HS-27A (cell line): ENCODE results near the gene LAMP1.
"Not testable (repeated sequence)": the region's sequence is repeated elsewhere in the genome, so short reads cannot be mapped to it uniquely, and the experiment has no call there.

Experiments
- DNase-seq: peaks from one replicate; pipeline ENCODE4 v3.0.0-alpha.2; 2012; ENCODE audit warnings: low read depth, missing footprints

The LAMP1 gene

GRCh38 chr13:113356596-113356995, 59.6 kb downstream of the LAMP1 start:
- no peak for DNase-seq

DNA sequence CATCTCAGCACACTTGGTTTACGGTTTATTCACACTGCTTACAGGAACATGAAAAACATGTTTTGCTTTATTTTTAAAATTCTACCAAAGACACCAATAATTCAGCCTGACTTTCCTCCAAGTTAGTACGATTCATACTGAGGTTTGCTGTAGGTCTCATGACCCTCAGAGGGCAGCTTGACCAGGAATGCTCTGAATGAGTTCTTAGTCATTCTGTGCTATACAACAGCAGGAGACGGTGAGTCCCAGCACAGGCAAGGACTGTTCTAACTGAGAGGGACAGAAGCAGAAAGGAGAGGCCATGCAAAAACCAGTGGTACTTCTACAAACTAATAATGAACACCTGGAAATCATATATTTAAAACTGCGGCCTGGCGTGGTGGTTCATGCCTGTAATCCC, 60.5 kb downstream of the LAMP1 start:
- no peak for DNase-seq

- DNase-seq: no peak
These were observed 61.7 kb downstream of the LAMP1 start for GRCh38 chr13:113358653-113359190.

- DNase-seq: no peak
These were observed 62.5 kb downstream of the LAMP1 start for GRCh38 chr13:113359571-113359970.

GRCh38 chr13:113360446-113360845, 63.4 kb downstream of the LAMP1 start:
- DNase-seq: no peak

DNA sequence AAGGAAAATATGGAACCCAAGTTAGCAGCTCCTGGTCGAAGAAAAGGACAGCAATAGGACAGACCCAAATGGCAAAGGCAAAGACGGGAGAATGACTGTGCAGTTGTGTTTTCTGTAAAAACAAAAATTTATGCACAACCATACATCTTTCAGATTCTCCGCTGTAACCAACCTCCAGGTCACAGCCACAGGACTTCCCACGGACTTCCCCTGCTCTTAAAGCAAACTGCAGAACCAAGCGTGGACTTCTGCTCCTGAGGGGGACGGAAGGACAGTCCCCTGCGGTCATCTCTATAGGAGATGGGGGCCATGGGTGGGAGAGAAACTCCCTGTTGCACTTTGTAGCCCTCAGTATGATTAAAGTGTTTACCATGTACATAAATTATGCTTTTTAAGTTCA, 64.4 kb downstream of the LAMP1 start:
- no peak for DNase-seq

DNA sequence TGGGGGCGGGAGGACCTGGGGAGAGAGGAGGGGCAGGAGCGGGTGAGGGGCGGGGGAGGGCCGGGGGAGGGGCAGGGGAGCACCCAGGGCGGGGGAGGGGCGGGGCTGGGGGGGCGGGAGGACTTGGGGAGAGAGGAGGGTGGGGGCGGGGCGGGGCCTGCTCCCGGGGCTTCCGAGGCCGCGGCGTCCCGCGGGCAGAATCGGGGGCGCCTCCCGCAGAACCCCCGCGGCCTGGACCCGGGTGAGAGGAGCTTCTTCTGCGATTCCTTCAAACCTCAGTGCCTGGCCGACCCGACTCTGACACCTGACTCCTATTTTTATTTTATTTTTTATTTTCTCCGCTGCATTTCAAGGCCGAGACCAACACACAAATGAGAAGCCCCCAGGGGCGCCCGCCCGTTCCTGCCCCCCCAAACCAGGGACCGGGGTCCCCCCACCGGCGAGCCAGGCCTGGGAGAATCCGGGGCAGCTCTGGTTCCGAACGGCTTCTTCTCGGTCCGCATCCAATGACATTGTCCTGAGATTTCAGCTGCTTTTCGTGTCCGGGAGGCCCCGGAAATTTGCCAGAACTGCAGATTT, 67.4 kb downstream of the LAMP1 start:
- DNase-seq: no peak

DNA sequence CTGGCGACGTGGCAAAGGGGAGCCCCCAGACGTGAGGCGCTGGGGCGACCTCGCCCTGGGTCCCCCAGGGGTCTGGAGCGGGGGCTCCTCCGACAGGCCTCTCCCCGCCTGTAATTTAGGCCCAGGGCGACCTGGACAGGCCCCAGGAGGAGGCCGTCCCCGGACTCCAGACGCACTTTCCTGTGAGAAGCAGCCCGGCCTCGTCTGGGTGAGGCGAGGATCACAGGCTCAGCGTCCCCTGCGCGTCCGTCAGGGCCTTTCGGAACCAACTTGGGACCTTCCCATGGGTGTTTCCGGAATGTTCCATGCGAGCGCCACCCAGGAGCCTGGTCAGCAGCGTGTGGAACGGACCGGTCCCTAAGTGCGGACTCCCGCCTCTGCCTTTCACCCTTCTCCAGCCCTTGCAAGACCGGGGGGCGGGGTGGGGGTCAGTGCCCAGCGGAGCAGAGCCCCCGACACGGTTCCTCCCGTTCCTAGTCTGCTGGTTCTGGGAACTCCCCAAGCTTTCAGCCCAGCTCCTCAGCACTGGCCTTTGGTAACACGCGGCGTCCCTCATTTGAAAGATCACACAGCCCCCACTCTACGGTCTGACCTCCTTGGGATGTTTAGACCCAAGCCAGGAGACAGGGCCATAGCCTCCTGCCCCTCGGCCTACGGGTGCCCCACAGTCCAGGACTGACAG, 68.0 kb downstream of the LAMP1 start:
- no peak for DNase-seq

DNA sequence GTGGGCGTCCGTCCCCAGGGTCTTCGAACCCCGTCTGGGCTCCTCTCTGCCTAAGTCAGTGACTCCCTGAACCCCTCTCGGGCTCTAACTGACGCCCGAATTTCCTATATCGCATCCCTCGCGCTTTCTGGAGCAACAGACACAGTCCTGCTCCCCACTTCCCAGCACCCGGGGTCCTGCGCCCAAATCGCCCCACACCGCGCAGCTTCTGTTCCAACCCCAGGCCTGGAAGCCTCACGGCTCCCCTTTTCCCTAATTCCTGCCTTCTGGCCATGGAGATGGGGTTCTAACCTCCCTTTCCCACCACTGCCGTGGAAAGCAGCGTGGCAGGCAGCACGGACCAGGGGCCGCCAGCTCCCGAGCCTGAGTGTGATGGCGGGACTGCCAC, 68.5 kb downstream of the LAMP1 start:
- DNase-seq: no peak

- DNase-seq: no peak
These were observed 69.0 kb downstream of the LAMP1 start for GRCh38 chr13:113365971-113366588.

GRCh38 chr13:113367020-113367560, 70.1 kb downstream of the LAMP1 start:
- DNase-seq: no peak

GRCh38 chr13:113367771-113368170, 70.7 kb downstream of the LAMP1 start:
- DNase-seq: no peak

GRCh38 chr13:113368353-113368752, 71.3 kb downstream of the LAMP1 start:
- DNase-seq: not testable (repeated sequence)

DNA sequence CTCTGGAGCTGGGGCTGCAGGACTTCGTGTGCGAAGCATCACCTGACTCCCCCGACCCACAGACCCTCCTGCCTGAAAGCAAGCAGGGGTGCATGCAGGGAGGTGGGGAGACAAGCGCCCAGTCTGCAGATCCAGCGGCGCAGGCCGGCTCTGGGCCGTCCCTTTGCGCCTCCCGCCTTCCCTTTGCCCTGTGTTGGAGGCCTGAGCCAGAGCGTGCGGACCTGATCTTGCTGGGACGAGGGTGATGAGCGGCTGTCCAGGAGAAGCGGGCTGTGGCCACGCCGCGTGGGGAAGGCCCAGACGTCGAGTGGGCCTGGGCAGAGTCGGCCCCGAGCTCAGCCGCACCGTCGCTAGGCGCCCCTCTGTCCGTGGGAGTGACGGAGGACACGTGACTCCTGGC, 72.2 kb downstream of the LAMP1 start:
- DNase-seq: no peak

DNA sequence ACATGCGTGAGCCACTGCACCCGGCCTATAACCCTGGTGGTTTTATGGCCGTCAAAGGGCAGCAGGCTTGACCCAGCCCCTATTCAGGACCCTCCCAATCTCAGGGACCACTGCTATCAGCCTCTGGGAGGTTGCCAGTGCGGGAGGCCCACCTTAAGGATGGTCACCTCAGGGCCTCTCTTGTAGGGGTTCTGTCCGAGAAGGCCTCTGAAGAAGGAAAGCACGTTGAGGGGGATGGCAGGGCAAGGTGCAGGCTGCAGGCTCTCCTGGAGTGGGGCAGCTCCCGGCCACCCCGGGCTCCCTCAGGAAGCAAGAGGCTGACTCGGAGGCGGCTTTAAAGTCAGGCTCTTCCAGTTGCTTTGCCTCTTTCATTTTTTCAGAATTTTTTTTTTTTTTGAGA, 72.8 kb downstream of the LAMP1 start:
- no peak for DNase-seq

- DNase-seq: no peak
These were observed 74.0 kb downstream of the LAMP1 start for GRCh38 chr13:113371061-113371460.

- not testable (repeated sequence) for DNase-seq
These were observed 74.7 kb downstream of the LAMP1 start for GRCh38 chr13:113371701-113372100.
